IMR-90 (cell line): ENCODE measurements around the gene PATJ. TPM values are rescaled to one million over a fixed set of nuclear protein-coding genes. Genes with fewer than 3 reads are reported as not detected.

ENCODE experiments used
- ATAC-seq: fragments of 200-7000 bp; cut with Tn5 transposase; 2 replicates; pipeline ENCODE4 v1.9.1; 2020; ENCODE audit warnings: low read depth, mild to moderate bottlenecking, moderate library complexity
- BruUV-seq: library from RNA; stranded (reverse); fragments of 400-500 nt; replicated peaks from 2 replicates; lab custom pipeline; 2021; lab: Mats Ljungman, UMichigan
- CTCF ChIA-PET: fragments of 300-600 bp; formaldehyde crosslinking; extraction: SDS; loops from one replicate; lab custom pipeline; 2021; ENCODE audit warnings: antibody characterized with exemption; lab: Yijun Ruan, JAX
- POLR2A ChIA-PET: fragments of 300-600 bp; sonication (Branson Sonifier 250); formaldehyde crosslinking; loops from one replicate; lab custom pipeline; 2022; ENCODE audit warnings: antibody characterized with exemption; ENCODE audit not compliant: unreplicated experiment; lab: Charles Lee
- DNase-seq: peaks from one replicate; pipeline ENCODE4 v3.0.0; 2013
- H2AFZ ChIP-seq: replicated peaks from 2 replicates; pipeline ENCODE3; 2013; ENCODE audit warnings: low read length, mild to moderate bottlenecking; ENCODE audit not compliant: poor library complexity
- H2AK5ac ChIP-seq: 2 replicates; pipeline ENCODE4 v1.6.1; 2013; ENCODE audit warnings: low read depth, low read length, inconsistent platforms
- H2AK9ac ChIP-seq: replicated peaks from 2 replicates; pipeline ENCODE3; 2013; ENCODE audit warnings: mild to moderate bottlenecking, low read depth, low read length, moderate library complexity; ENCODE audit not compliant: poor library complexity
- H2BK120ac ChIP-seq: 2 replicates; pipeline ENCODE4 v1.6.1; 2013; ENCODE audit warnings: low read depth, low read length, inconsistent platforms
- H2BK15ac ChIP-seq: 3 replicates; pipeline ENCODE4 v1.6.1; 2013; ENCODE audit warnings: low read depth, low read length, inconsistent platforms
- H2BK20ac ChIP-seq: 2 replicates; pipeline ENCODE4 v1.6.1; 2013; ENCODE audit warnings: low read depth, mild to moderate bottlenecking, inconsistent platforms, low read length, moderate library complexity
- H2BK5ac ChIP-seq: 2 replicates; pipeline ENCODE4 v1.6.1; 2013; ENCODE audit warnings: mild to moderate bottlenecking, low read depth, low read length, inconsistent platforms; ENCODE audit not compliant: poor library complexity, severe bottlenecking
- H3K14ac ChIP-seq: replicated peaks from 2 replicates; pipeline ENCODE4 v1.6.1; 2013; ENCODE audit warnings: low read depth, low read length, inconsistent platforms
- H3K18ac ChIP-seq: 2 replicates; pipeline ENCODE4 v1.6.1; 2013; ENCODE audit warnings: low read depth, low read length, control low read depth
- H3K23ac ChIP-seq: 2 replicates; pipeline ENCODE4 v1.6.1; 2013; ENCODE audit warnings: low read depth, low read length, inconsistent platforms
- H3K27ac ChIP-seq: 2 replicates; pipeline ENCODE4 v1.5.1; 2013; ENCODE audit warnings: mild to moderate bottlenecking, control low read depth, low read length; ENCODE audit not compliant: insufficient read depth
- H3K27me3 ChIP-seq: 2 replicates; pipeline ENCODE4 v1.6.1; 2013; ENCODE audit warnings: low read length; ENCODE audit not compliant: control insufficient read depth, insufficient read depth
- H3K36me3 ChIP-seq: 2 replicates; pipeline ENCODE4 v1.6.1; 2013; ENCODE audit warnings: low read length, mixed read lengths; ENCODE audit not compliant: control insufficient read depth, insufficient read depth
- H3K4ac ChIP-seq: 2 replicates; pipeline ENCODE4 v1.6.1; 2013; ENCODE audit warnings: low read depth, low read length, inconsistent platforms
- H3K4me1 ChIP-seq: 2 replicates; pipeline ENCODE4 v1.6.1; 2013; ENCODE audit warnings: low read length, mixed read lengths; ENCODE audit not compliant: control insufficient read depth, insufficient read depth
- H3K4me2 ChIP-seq: 2 replicates; pipeline ENCODE4 v1.6.1; 2013; ENCODE audit warnings: low read depth, mild to moderate bottlenecking, control low read depth, low read length, moderate library complexity
- H3K4me3 ChIP-seq: 2 replicates; pipeline ENCODE4 v1.5.1; 2013; ENCODE audit warnings: low read depth, mild to moderate bottlenecking, control low read depth, low read length, moderate library complexity; ENCODE audit not compliant: insufficient read depth
- H3K56ac ChIP-seq: 2 replicates; pipeline ENCODE4 v1.6.1; 2013; ENCODE audit warnings: low read length, inconsistent platforms; ENCODE audit not compliant: insufficient read depth; ENCODE audit errors: extremely low read depth
- H3K79me1 ChIP-seq, 2 experiments: 2 replicates each; pipeline ENCODE4 v1.6.1; 2013; ENCODE audit warnings: low read length in 2 of 2, inconsistent platforms in 1 of 2, low read depth in 1 of 2
- H3K9ac ChIP-seq: 2 replicates; pipeline ENCODE4 v1.6.1; 2013; ENCODE audit warnings: low read depth, low read length, control low read depth
- H3K9me1 ChIP-seq: 2 replicates; pipeline ENCODE4 v1.6.1; 2013; ENCODE audit warnings: low read length, inconsistent platforms; ENCODE audit not compliant: insufficient read depth
- H3K9me3 ChIP-seq: 2 replicates; pipeline ENCODE4 v1.6.1; 2013; ENCODE audit warnings: low read length; ENCODE audit not compliant: control insufficient read depth, insufficient read depth
- H4K20me1 ChIP-seq: 2 replicates; pipeline ENCODE4 v1.6.1; 2013; ENCODE audit warnings: low read length, inconsistent platforms; ENCODE audit not compliant: insufficient read depth
- H4K5ac ChIP-seq: 2 replicates; pipeline ENCODE4 v1.6.1; 2013; ENCODE audit warnings: mild to moderate bottlenecking, low read depth, low read length, control low read depth
- H4K8ac ChIP-seq, 2 experiments: 2 replicates each; pipeline ENCODE4 v1.6.1; 2013; ENCODE audit warnings: low read depth in 2 of 2, low read length in 2 of 2, control low read depth in 1 of 2, inconsistent platforms in 1 of 2
- H4K91ac ChIP-seq: 2 replicates; pipeline ENCODE4 v1.6.1; 2013; ENCODE audit warnings: low read depth, low read length, inconsistent platforms; ENCODE audit not compliant: insufficient read depth
- BHLHE40 ChIP-seq: fragments of 150-350 bp; IDR thresholded peaks from 2 replicates; pipeline ENCODE4 v1.6.1; 2016; ENCODE audit warnings: mild to moderate bottlenecking, low read depth, low read length
- CEBPB ChIP-seq: IDR thresholded peaks from 2 replicates; pipeline ENCODE4 v1.6.1; 2012; ENCODE audit warnings: low read depth, low read length, improper control_type of control experiment
- CHD1 ChIP-seq: IDR thresholded peaks from 2 replicates; pipeline ENCODE4 v1.6.1; 2012; ENCODE audit warnings: low read depth, low read length, improper control_type of control experiment
- CTCF ChIP-seq: conservative IDR thresholded peaks from 2 replicates; pipeline ENCODE4 v1.5.1; 2012; ENCODE audit warnings: mild to moderate bottlenecking, low read depth, low read length, improper control_type of control experiment
- ELK1 ChIP-seq: fragments of 150-350 bp; IDR thresholded peaks from 2 replicates; pipeline ENCODE4 v1.6.1; 2016; ENCODE audit warnings: low read depth, mild to moderate bottlenecking, low read length, moderate library complexity, borderline replicate concordance
- FOS ChIP-seq: fragments of 150-350 bp; IDR thresholded peaks from 2 replicates; pipeline ENCODE4 v1.6.1; 2016; ENCODE audit warnings: low read depth, low read length
- MAFK ChIP-seq: IDR thresholded peaks from 2 replicates; pipeline ENCODE4 v1.6.1; 2012; ENCODE audit warnings: low read depth, low read length, improper control_type of control experiment
- MAZ ChIP-seq: IDR thresholded peaks from 2 replicates; pipeline ENCODE4 v1.6.1; 2012; ENCODE audit warnings: low read depth, mild to moderate bottlenecking, low read length, improper control_type of control experiment, moderate library complexity, borderline replicate concordance
- MXI1 ChIP-seq: IDR thresholded peaks from 2 replicates; pipeline ENCODE4 v1.6.1; 2012; ENCODE audit warnings: low read depth, mild to moderate bottlenecking, low read length, moderate library complexity, borderline replicate concordance
- NFE2L2 ChIP-seq: fragments of 150-350 bp; IDR thresholded peaks from 2 replicates; pipeline ENCODE4 v1.6.1; 2016; ENCODE audit warnings: low read depth, mild to moderate bottlenecking, low read length
- POLR2A ChIP-seq: IDR thresholded peaks from 2 replicates; pipeline ENCODE4 v1.6.1; 2012; ENCODE audit warnings: mild to moderate bottlenecking, low read depth, low read length
- RAD21 ChIP-seq: IDR thresholded peaks from 2 replicates; pipeline ENCODE4 v1.6.1; 2012; ENCODE audit warnings: low read length, improper control_type of control experiment
- RCOR1 ChIP-seq: IDR thresholded peaks from 2 replicates; pipeline ENCODE4 v1.6.1; 2012; ENCODE audit warnings: mild to moderate bottlenecking, low read length, improper control_type of control experiment; ENCODE audit not compliant: insufficient replicate concordance
- RFX5 ChIP-seq: IDR thresholded peaks from 2 replicates; pipeline ENCODE4 v1.8.0; 2012; ENCODE audit warnings: low read depth, mild to moderate bottlenecking, low read length, moderate library complexity
- SMC3 ChIP-seq: fragments of 150-350 bp; IDR thresholded peaks from 2 replicates; pipeline ENCODE4 v1.6.1; 2016; ENCODE audit warnings: low read depth, mild to moderate bottlenecking, antibody characterized with exemption, low read length, moderate library complexity
- WGBS, 2 experiments: methylation state at CpG; one replicate each; pipeline versions ENCODE4 v1.1.5 to v1.1.7; 2013; ENCODE audit warnings: missing lambda C conversion rate in 2 of 2; ENCODE audit not compliant: insufficient read length in 1 of 2; ENCODE audit errors: extremely low coverage in 2 of 2; 5-methylcytosine and 5-hydroxymethylcytosine counted together
- dilution Hi-C: fragments of 300-500 bp; cut with HindIII; formaldehyde crosslinking; loops from one replicate; pipeline ENCODE4 v1.14.3; 2018; ENCODE audit warnings: low sequenced_read_pairs; ENCODE audit not compliant: unreplicated experiment
- in situ Hi-C: fragments of 300-500 bp; cut with MboI; formaldehyde crosslinking; loops from 3 replicates; pipeline ENCODE4 v1.14.3; 2019; ENCODE audit warnings: low sequenced_read_pairs, inconsistent platforms, mixed read lengths
- intact Hi-C: fragments of 100-400 bp; cut with micrococcal nuclease; formaldehyde crosslinking; loops from 2 replicates; pipeline ENCODE4 v1.10.0; 2022
- polyA plus RNA-seq, 3 experiments: library from polyadenylated mRNA; depleted of rRNA; stranded (reverse); fragments of >200 nt; gene quantifications; 2 replicates each; pipeline ENCODE4 v1.2.3, GENCODE V29; 2012; ENCODE audit warnings: low replicate concordance in 1 of 3
- total RNA-seq: library from RNA; depleted of rRNA; stranded (reverse); fragments of >200 nt; gene quantifications from 2 replicates; pipeline ENCODE4 v1.2.3, GENCODE V29; 2012

The PATJ gene
- total and polyA plus RNA-seq, 2 of the 4 experiments (the other 2 are of a cell fraction): 2.0 to 3.4 TPM

GRCh38 chr1:61742620-61743430 is 545 bp downstream of the PATJ start:
- ATAC-seq (peak; percentile 90), DNase-seq (peak; percentile 35)
- Histone ChIP-seq H2AK9ac (peak overlapping the region; percentile 93), H3K9me3 (no peaks in the 10 kb centered on the region), H2AFZ (peak overlapping the region; percentile 97), H4K20me1 (no peaks in the 10 kb centered on the region), H3K36me3 (no peaks in the 10 kb centered on the region), H3K14ac (peak overlapping the region; percentile 85), H2BK120ac (peak overlapping the region; percentile 52; the same call in 1 of the 2 replicates), H2BK5ac (peak overlapping the region; percentile 25), H3K4me2 (peak overlapping the region; percentile 57), H3K56ac (peak overlapping the region; percentile 60), H4K91ac (peak overlapping the region; percentile 86), H3K18ac (peak overlapping the region; percentile 89), H3K9me1 (no peaks in the 10 kb centered on the region), H3K4me3 (peak overlapping the region; percentile 80), H3K27me3 (no peaks in the 10 kb centered on the region), H2AK5ac (peak overlapping the region; percentile 26; the same call in 1 of the 2 replicates), H3K4me1 (peaks cover 5% of the 10 kb centered on the region; the same call in 1 of the 2 replicates), H3K27ac (peak overlapping the region; percentile 82), H4K5ac (peak overlapping the region; percentile 93), H2BK20ac (no peak overlapping the region), H4K8ac (peak overlapping the region; percentile 95 to 96), H3K79me1 (peaks cover 0 to 7% of the 10 kb centered on the region in 2 experiments; a peak in 1 of 4 replicates), H3K9ac (peak overlapping the region; percentile 91), H3K4ac (peak overlapping the region; percentile 87), H3K23ac (peak overlapping the region; percentile 85; the same call in 1 of the 2 replicates), H2BK15ac (no peak overlapping the region)
- dilution Hi-C loops: no loop called here
- ChIA-PET POLR2A (interaction anchor here (0.6 kb wide), 2 partner anchors 14 to 311 kb away, joined by 5 to 7 read pairs; no protein-coding TSS in a partner anchor), CTCF (interaction anchor here (0.5 to 0.6 kb wide), 2 partner anchors 109 to 665 kb away, joined by 4 to 5 read pairs; no protein-coding TSS in a partner anchor)
- BruUV-seq: no TSS peak
- WGBS, 2 experiments: 2% methylated on average over 9 of the region's 74 CpGs; no CpG with 5 or more reads in 1 of the 2 experiments
- in situ Hi-C loops: no loop called here
- intact Hi-C loops: loop anchor here (5.0 to 10.0 kb wide), 2 partner anchors 104 to 668 kb away; no protein-coding TSS in a partner anchor
- TF ChIP-seq MAZ (no peak), CHD1 (no peak), RAD21 (no peak), NFE2L2 (no peak), RFX5 (no peak), BHLHE40 (no peak), MXI1 (no peak), ELK1 (no peak), POLR2A (no peak), CEBPB (no peak), CTCF (no peak), FOS (no peak), SMC3 (no peak), RCOR1 (no peak), MAFK (no peak)
